SU-DHL-6 (cell line): ENCODE measurements around the gene ABLIM1.
A peak's percentile ranks its signal among the peaks of the same experiment; 100 is the strongest.

Source experiments
- H2AFZ ChIP-seq: fragments of 200-600 bp; sonication (generic); 2 replicates; pipeline ENCODE4 v1.6.1; 2014; ENCODE audit warnings: low read depth, mild to moderate bottlenecking, moderate library complexity, mixed read lengths, antibody characterized with exemption, low read length; ENCODE audit not compliant: severe bottlenecking
- H3F3A ChIP-seq: fragments of 200-600 bp; shearing (Covaris generic); 2 replicates; pipeline ENCODE4 v1.6.0; 2016; ENCODE audit warnings: antibody characterized with exemption, mild to moderate bottlenecking; ENCODE audit not compliant: insufficient read depth
- H3K27ac ChIP-seq: fragments of 200-600 bp; sonication (generic); 2 replicates; pipeline ENCODE4 v1.5.1; 2016; ENCODE audit warnings: low read depth, mild to moderate bottlenecking, low read length, moderate library complexity, mixed read lengths
- H3K27me3 ChIP-seq: fragments of 200-600 bp; sonication (generic), shearing (Covaris generic); 2 replicates; pipeline ENCODE4 v1.6.0; 2014; ENCODE audit warnings: mild to moderate bottlenecking, low read length
- H3K36me3 ChIP-seq: fragments of 200-600 bp; sonication (generic); 2 replicates; pipeline ENCODE4 v1.6.1; 2014; ENCODE audit warnings: mild to moderate bottlenecking, low read length, mixed read lengths
- H3K4me2 ChIP-seq: fragments of 300-600, 200-600 bp; shearing (Covaris generic), sonication (generic); 2 replicates; pipeline ENCODE4 v1.6.0; 2014; ENCODE audit warnings: low read length, low read depth, mild to moderate bottlenecking; ENCODE audit not compliant: poor library complexity, severe bottlenecking
- H3K4me3 ChIP-seq: fragments of 200-600 bp; sonication (generic); 2 replicates; pipeline ENCODE4 v1.5.1; 2014; ENCODE audit warnings: antibody characterized with exemption, low read length, mild to moderate bottlenecking, mixed read lengths; ENCODE audit not compliant: insufficient read depth, poor library complexity, severe bottlenecking
- H3K79me2 ChIP-seq: fragments of 200-600 bp; sonication (generic); 2 replicates; pipeline ENCODE4 v1.6.1; 2014; ENCODE audit warnings: mild to moderate bottlenecking, low read length, moderate library complexity; ENCODE audit not compliant: insufficient read depth
- H3K9ac ChIP-seq: fragments of 200-600 bp; sonication (generic); 2 replicates; pipeline ENCODE4 v1.7.0; 2014; ENCODE audit warnings: mild to moderate bottlenecking, low read length
- H3K9me2 ChIP-seq: fragments of 200-600 bp; sonication (generic); replicated peaks from 2 replicates; pipeline ENCODE4 v1.6.1; 2014; ENCODE audit warnings: low read length; ENCODE audit not compliant: insufficient read depth
- H3K9me3 ChIP-seq: fragments of 200-600 bp; sonication (generic); 2 replicates; pipeline ENCODE4 v1.6.1; 2014; ENCODE audit warnings: low read length, mixed read lengths; ENCODE audit not compliant: insufficient read depth
- H4K20me1 ChIP-seq: fragments of 200-600 bp; sonication (generic); 2 replicates; pipeline ENCODE4 v1.6.1; 2014; ENCODE audit warnings: low read depth, mild to moderate bottlenecking, antibody characterized with exemption, low read length, moderate library complexity, mixed read lengths
- CTCF ChIP-seq: fragments of 200-600 bp; sonication (generic); IDR thresholded peaks from one replicate; pipeline ENCODE4 v1.5.1; 2017; ENCODE audit warnings: antibody characterized with exemption, mild to moderate bottlenecking, low read length, moderate library complexity; ENCODE audit not compliant: insufficient read depth, poor library complexity, severe bottlenecking
- EZH2phosphoT487 ChIP-seq: fragments of 200-600 bp; sonication (generic), shearing (Covaris generic); conservative IDR thresholded peaks from 2 replicates; pipeline ENCODE4 v1.6.1; 2018; ENCODE audit warnings: mild to moderate bottlenecking, antibody characterized with exemption, low read length, moderate library complexity, mixed read lengths

ABLIM1 gene

GRCh38 chr10:114694752-114695151, 36.7 kb upstream of the ABLIM1 start:
- Histone ChIP-seq H3F3A (no peaks in the 10 kb centered on the region), H3K4me2 (no peak overlapping the region), H3K9ac (no peak overlapping the region), H3K27me3 (no peaks in the 10 kb centered on the region), H2AFZ (no peak overlapping the region), H3K9me2 (no peaks in the 10 kb centered on the region), H3K9me3 (no peaks in the 10 kb centered on the region), H3K79me2 (no peaks in the 10 kb centered on the region), H4K20me1 (no peaks in the 10 kb centered on the region), H3K36me3 (no peaks in the 10 kb centered on the region), H3K4me3 (no peak overlapping the region), H3K27ac (no peak overlapping the region)
- TF ChIP-seq EZH2phosphoT487 (no peak), CTCF (peak; percentile 37)

- Histone ChIP-seq H3K9me2 (no peaks in the 10 kb centered on the region), H3K79me2 (no peaks in the 10 kb centered on the region), H3K9ac (no peak overlapping the region), H3K4me2 (no peak overlapping the region), H3K9me3 (no peaks in the 10 kb centered on the region), H3K36me3 (no peaks in the 10 kb centered on the region), H3F3A (no peaks in the 10 kb centered on the region), H3K27me3 (no peaks in the 10 kb centered on the region), H2AFZ (no peak overlapping the region), H3K4me3 (no peak overlapping the region), H4K20me1 (no peaks in the 10 kb centered on the region), H3K27ac (no peak overlapping the region)
- TF ChIP-seq EZH2phosphoT487: no peak
- no peak for TF ChIP-seq CTCF
These were observed 36.0 kb upstream of the ABLIM1 start for GRCh38 chr10:114694062-114694461.

- Histone ChIP-seq H4K20me1 (no peaks in the 10 kb centered on the region), H3K9ac (no peak overlapping the region), H3K27me3 (no peaks in the 10 kb centered on the region), H3K27ac (no peak overlapping the region), H3K9me2 (no peaks in the 10 kb centered on the region), H3F3A (no peaks in the 10 kb centered on the region), H2AFZ (no peak overlapping the region), H3K36me3 (no peaks in the 10 kb centered on the region), H3K79me2 (no peaks in the 10 kb centered on the region), H3K4me3 (no peak overlapping the region), H3K9me3 (no peaks in the 10 kb centered on the region), H3K4me2 (no peak overlapping the region)
- no peak for TF ChIP-seq EZH2phosphoT487
- no peak for TF ChIP-seq CTCF
These were observed 33.4 kb upstream of the ABLIM1 start for GRCh38 chr10:114691442-114691941.

- no peak overlapping the region for H3K4me3 ChIP-seq
- H3K27me3 ChIP-seq: no peaks in the 10 kb centered on the region
- H3F3A ChIP-seq: no peaks in the 10 kb centered on the region
- H3K36me3 ChIP-seq: no peaks in the 10 kb centered on the region
- H3K9me2 ChIP-seq: no peaks in the 10 kb centered on the region
- TF ChIP-seq CTCF (no peak), EZH2phosphoT487 (no peak)
- no peak overlapping the region for H2AFZ ChIP-seq
- no peaks in the 10 kb centered on the region for H3K79me2 ChIP-seq
- no peak overlapping the region for H3K9ac ChIP-seq
- no peak overlapping the region for H3K27ac ChIP-seq
- no peak overlapping the region for H3K4me2 ChIP-seq
- no peaks in the 10 kb centered on the region for H4K20me1 ChIP-seq
- no peaks in the 10 kb centered on the region for H3K9me3 ChIP-seq
These were observed 30.7 kb upstream of the ABLIM1 start for GRCh38 chr10:114688786-114689185.
